ENCODE measurements around the gene SUMO2.

GRCh38 chr17:75183999-75184884, 1.5 kb upstream of the SUMO2 start:
- TF ChIP-seq CTCF (CRISPR knock-in tag; IDR thresholded peaks at IDR 0.05), result no peak
- no peak for TF ChIP-seq IRF1 (CRISPR knock-in tag; IDR thresholded peaks at IDR 0.05; ENCODE audit: low read depth)
- TF ChIP-seq EP300 (IDR thresholded peaks at IDR 0.05; ENCODE audit: low read depth in 2 of 2, low read length in 2 of 2), result no peak
- TF ChIP-seq EP300 (CRISPR knock-in tag; IDR thresholded peaks at IDR 0.05; ENCODE audit: borderline replicate concordance), result no peak
- TF ChIP-seq THYN1 (CRISPR knock-in tag; IDR thresholded peaks at IDR 0.05; ENCODE audit: borderline replicate concordance, low read depth), result no peak
- TF ChIP-seq FOXA1 (IDR thresholded peaks at IDR 0.05), result no peak
- TF ChIP-seq FOXA1 (CRISPR knock-in tag; IDR thresholded peaks at IDR 0.05), result no peak
- no peak for TF ChIP-seq NFE2L2 (IDR thresholded peaks at IDR 0.05; ENCODE audit: low read length)
- no peak for TF ChIP-seq EZH2 (conservative IDR thresholded peaks at IDR 0.05; ENCODE audit: low read depth, low read length)

Data from HepG2 (cell line).